Measurements from ENCODE around the gene MFAP2. TPM values are rescaled to one million over a fixed set of nuclear protein-coding genes. Genes with fewer than 3 reads are reported as not detected.
A peak's percentile ranks its signal among the peaks of the same experiment; 100 is the strongest.
"Not testable (repeated sequence)": the region's sequence is repeated elsewhere in the genome, so short reads cannot be mapped to it uniquely, and the experiment has no call there.

Gene MFAP2
- total RNA-seq, 4 donors from 2014 or later = 1.4 to 21.1 (median 9.1) TPM

DNA sequence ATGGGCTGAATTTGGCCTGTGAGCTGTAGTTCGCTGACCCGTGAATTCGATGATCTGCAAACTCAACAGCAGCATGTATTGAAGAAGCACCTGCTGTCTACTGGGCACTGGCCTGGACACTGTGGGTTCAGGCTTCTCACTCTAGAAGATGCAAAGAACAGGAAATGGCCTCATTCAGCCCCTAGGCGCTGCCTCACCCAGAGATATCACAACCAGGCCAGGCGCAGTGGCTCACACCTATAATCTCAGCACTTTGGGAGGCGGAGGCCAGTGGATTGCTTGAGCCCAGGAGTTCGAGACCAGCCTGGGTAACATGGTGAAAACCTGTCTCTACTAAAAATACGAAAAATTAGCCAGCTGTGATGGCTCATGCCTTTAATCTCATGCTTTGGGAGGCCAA is 23.6 kb downstream of the MFAP2 start:
- no peak overlapping the region for H3K27ac ChIP-seq
- TF ChIP-seq, protein P1, sequence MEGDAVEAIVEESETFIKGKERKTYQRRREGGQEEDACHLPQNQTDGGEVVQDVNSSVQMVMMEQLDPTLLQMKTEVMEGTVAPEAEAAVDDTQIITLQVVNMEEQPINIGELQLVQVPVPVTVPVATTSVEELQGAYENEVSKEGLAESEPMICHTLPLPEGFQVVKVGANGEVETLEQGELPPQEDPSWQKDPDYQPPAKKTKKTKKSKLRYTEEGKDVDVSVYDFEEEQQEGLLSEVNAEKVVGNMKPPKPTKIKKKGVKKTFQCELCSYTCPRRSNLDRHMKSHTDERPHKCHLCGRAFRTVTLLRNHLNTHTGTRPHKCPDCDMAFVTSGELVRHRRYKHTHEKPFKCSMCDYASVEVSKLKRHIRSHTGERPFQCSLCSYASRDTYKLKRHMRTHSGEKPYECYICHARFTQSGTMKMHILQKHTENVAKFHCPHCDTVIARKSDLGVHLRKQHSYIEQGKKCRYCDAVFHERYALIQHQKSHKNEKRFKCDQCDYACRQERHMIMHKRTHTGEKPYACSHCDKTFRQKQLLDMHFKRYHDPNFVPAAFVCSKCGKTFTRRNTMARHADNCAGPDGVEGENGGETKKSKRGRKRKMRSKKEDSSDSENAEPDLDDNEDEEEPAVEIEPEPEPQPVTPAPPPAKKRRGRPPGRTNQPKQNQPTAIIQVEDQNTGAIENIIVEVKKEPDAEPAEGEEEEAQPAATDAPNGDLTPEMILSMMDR (IDR thresholded peaks at IDR 0.05) = no peak
- TF ChIP-seq POLR2A (IDR thresholded peaks at IDR 0.05) = no peak
- DNase-seq = no peak
- intact Hi-C loops (cut with DNase I) = no loop called here
- 93 to 94% methylated on average over 8 of the region's 8 CpGs for whole genome bisulfite sequencing, 2 donors
- H3K9me3 ChIP-seq = no peaks in the 10 kb centered on the region
- H3K27me3 ChIP-seq = no peaks in the 10 kb centered on the region
- peaks cover 0 to 6% of the 10 kb centered on the region in 2 donors for H3K4me1 ChIP-seq
- H3K4me3 ChIP-seq (replicated peaks in 1 of 3) = no peak overlapping the region
- peaks cover 0 to 4% of the 10 kb centered on the region in 2 donors for H3K36me3 ChIP-seq

DNA sequence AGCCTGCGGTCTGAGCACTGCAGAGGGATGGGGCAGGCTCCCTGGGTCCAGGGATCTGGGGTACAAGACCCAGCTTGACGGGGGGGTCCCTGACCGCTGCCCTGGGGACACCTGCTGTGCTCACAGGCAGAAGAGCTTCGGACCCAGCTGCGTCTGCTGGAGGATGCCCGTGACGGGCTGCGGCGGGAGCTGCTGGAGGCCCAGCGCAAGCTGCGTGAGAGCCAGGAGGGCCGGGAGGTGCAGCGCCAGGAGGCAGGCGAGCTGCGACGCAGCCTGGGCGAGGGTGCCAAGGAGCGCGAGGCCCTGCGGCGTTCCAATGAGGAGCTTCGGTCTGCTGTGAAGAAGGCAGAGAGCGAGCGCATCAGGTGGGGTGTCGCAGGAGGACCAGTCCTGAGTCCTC is 25.2 kb downstream of the MFAP2 start:
- WGBS, 2 donors = 95 to 97% methylated on average over 23 to 24 of the region's 25 CpGs
- TF ChIP-seq, protein P1 (IDR thresholded peaks at IDR 0.05) = no peak
- no peak for TF ChIP-seq POLR2A (IDR thresholded peaks at IDR 0.05)
- intact Hi-C loops (cut with DNase I) = no loop called here

GRCh38 chr1:16954579-16954978 is 25.8 kb downstream of the MFAP2 start:
- H3K27me3 ChIP-seq = no peaks in the 10 kb centered on the region
- TF ChIP-seq, protein P1 (IDR thresholded peaks at IDR 0.05) = no peak
- TF ChIP-seq POLR2A (IDR thresholded peaks at IDR 0.05) = no peak
- WGBS, 2 donors = 97 to 100% methylated on average over 3 to 18 of the region's 18 CpGs
- DNase-seq = no peak
- H3K9me3 ChIP-seq = no peaks in the 10 kb centered on the region
- intact Hi-C loops (cut with DNase I) = loop anchor here (5.0 kb wide), 1 partner anchor 93 kb away; no protein-coding TSS in a partner anchor
- no peaks in the 10 kb centered on the region for H3K4me1 ChIP-seq
- H3K4me3 ChIP-seq (replicated peaks in 1 of 3) = no peak overlapping the region
- H3K36me3 ChIP-seq = peaks cover 0 to 4% of the 10 kb centered on the region in 2 donors
- no peak overlapping the region for H3K27ac ChIP-seq

More for the DNA sequence above, 25.2 kb downstream of the MFAP2 start:
- Histone ChIP-seq H3K4me3 (replicated peaks in 1 of 3) (no peak overlapping the region), H3K27me3 (no peaks in the 10 kb centered on the region), H3K4me1 (no peaks in the 10 kb centered on the region), H3K27ac (no peak overlapping the region), H3K36me3 (peaks cover 0 to 4% of the 10 kb centered on the region in 2 donors), H3K9me3 (no peaks in the 10 kb centered on the region)
- DNase-seq = no peak

GRCh38 chr1:16952376-16952775 is 28.0 kb downstream of the MFAP2 start:
- DNase-seq; H3K4me3 ChIP-seq (replicated peaks in 1 of 3); H3K36me3 ChIP-seq; H3K27me3 ChIP-seq; H3K27ac ChIP-seq; H3K9me3 ChIP-seq: not testable (repeated sequence)
- H3K4me1 ChIP-seq = peaks cover 0 to 12% of the 10 kb centered on the region in 2 donors
- WGBS, 2 donors = 84 to 92% methylated on average over 4 of the region's 4 CpGs
- intact Hi-C loops (cut with DNase I) = loop anchor here (5.0 kb wide), 1 partner anchor 95 kb away; no protein-coding TSS in a partner anchor

GRCh38 chr1:16949026-16949425 is 31.4 kb downstream of the MFAP2 start:
- not testable (repeated sequence) for DNase-seq; H3K27me3 ChIP-seq; H3K4me3 ChIP-seq (replicated peaks in 1 of 3); H3K9me3 ChIP-seq
- Histone ChIP-seq H3K36me3 (peaks cover 0 to 11% of the 10 kb centered on the region in 2 donors), H3K27ac (peak overlapping the region in 1 of 3 donors; percentile 12), H3K4me1 (peaks cover 0 to 12% of the 10 kb centered on the region in 2 donors)
- intact Hi-C loops (cut with DNase I) = loop anchor here (5.0 kb wide), 1 partner anchor 332 kb away; no protein-coding TSS in a partner anchor
- WGBS, 2 donors = 69 to 70% methylated on average over 7 of the region's 7 CpGs

DNA sequence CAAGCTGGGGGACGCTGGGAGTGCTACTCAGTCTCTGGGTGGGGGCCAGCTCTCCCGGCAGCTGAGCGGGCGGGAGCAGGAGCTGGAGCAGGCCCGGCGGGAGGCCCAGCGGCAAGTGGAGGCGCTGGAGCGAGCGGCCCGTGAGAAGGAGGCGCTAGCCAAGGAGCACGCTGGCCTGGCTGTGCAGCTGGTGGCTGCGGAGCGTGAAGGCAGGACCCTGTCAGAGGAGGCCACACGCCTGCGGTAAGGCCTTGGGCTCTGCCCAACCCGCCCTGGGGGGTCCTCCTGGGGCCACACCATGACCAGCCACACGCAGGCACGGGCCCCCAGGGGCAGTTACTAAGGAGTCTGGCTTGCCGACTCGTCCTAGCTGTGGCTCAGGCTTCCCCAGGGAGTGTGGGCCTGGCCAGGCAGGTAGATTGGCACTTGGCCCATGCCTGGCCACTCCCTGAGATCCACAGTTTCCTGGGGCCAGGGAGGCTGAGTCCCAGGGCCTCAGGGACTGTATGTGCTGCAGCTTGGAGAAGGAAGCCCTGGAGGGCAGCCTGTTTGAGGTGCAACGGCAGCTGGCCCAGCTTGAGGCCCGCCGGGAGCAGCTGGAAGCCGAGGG is 32.0 kb downstream of the MFAP2 start:
- intact Hi-C loops (cut with DNase I) = loop anchor here (5.0 kb wide), 1 partner anchor 331 kb away; no protein-coding TSS in a partner anchor
- TF ChIP-seq, protein P1 (IDR thresholded peaks at IDR 0.05) = peak in 1 of 6 experiments; percentile 6
- H3K4me1 ChIP-seq = peaks cover 0 to 12% of the 10 kb centered on the region in 2 donors
- H3K36me3 ChIP-seq = peaks cover 0 to 11% of the 10 kb centered on the region in 2 donors
- not testable (repeated sequence) for H3K4me3 ChIP-seq (replicated peaks in 1 of 3); H3K27me3 ChIP-seq; H3K9me3 ChIP-seq
- WGBS, 2 donors = 54 to 67% methylated on average over 20 to 26 of the region's 26 CpGs
- peak; percentile 98 to 100 for DNase-seq
- H3K27ac ChIP-seq = peak overlapping the region; percentile 12 to 43 (median 41)
